ENCODE data around the gene DLGAP1. TPM values are rescaled to one million over a fixed set of nuclear protein-coding genes. Genes with fewer than 3 reads are reported as not detected.
"Not testable (repeated sequence)": the region's sequence is repeated elsewhere in the genome, so short reads cannot be mapped to it uniquely, and the experiment has no call there.

Gene DLGAP1
- total and polyA plus RNA-seq, 2 of the 13 experiments (the other 11 are each of a cell fraction or from before 2014, with no cell fraction given), result 0.01 TPM; not detected in 1

DNA sequence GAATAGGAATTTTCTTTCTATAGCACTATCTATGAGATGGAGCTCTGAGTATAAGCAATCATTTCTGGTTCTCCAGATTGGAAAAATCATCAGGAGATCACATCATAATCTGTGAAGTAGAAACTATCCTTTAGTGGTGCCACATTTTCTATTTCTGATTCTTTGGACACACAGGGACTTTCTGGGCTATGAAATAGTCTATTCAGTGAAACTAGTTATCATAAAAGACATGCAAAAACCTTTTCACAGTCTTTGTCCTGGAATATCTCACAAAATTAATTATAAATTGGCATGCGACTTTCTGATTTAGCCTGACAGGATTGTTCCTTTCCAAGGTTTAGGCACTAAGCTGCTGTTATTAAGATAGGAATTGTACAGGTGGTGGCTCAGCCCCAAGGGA lies 428.6 kb downstream of the DLGAP1 start (continued):
- TF ChIP-seq SMAD1 (CRISPR knock-in tag; IDR thresholded peaks at IDR 0.05; ENCODE audit: borderline replicate concordance, low read depth), result no peak
- no peak for TF ChIP-seq NFIC (IDR thresholded peaks at IDR 0.05; ENCODE audit: low read length)
- no peak for TF ChIP-seq ZFAT (CRISPR knock-in tag; conservative IDR thresholded peaks at IDR 0.05)
- no peak for TF ChIP-seq ZNF75D (CRISPR knock-in tag; IDR thresholded peaks at IDR 0.05; ENCODE audit: borderline replicate concordance)
- TF ChIP-seq, protein P1, sequence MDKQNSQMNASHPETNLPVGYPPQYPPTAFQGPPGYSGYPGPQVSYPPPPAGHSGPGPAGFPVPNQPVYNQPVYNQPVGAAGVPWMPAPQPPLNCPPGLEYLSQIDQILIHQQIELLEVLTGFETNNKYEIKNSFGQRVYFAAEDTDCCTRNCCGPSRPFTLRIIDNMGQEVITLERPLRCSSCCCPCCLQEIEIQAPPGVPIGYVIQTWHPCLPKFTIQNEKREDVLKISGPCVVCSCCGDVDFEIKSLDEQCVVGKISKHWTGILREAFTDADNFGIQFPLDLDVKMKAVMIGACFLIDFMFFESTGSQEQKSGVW (CRISPR knock-in tag; IDR thresholded peaks at IDR 0.05; ENCODE audit: borderline replicate concordance), result no peak
- TF ChIP-seq, protein P2, sequence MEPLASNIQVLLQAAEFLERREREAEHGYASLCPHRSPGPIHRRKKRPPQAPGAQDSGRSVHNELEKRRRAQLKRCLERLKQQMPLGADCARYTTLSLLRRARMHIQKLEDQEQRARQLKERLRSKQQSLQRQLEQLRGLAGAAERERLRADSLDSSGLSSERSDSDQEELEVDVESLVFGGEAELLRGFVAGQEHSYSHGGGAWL (CRISPR knock-in tag; IDR thresholded peaks at IDR 0.05), result no peak
- TF ChIP-seq, protein P3, sequence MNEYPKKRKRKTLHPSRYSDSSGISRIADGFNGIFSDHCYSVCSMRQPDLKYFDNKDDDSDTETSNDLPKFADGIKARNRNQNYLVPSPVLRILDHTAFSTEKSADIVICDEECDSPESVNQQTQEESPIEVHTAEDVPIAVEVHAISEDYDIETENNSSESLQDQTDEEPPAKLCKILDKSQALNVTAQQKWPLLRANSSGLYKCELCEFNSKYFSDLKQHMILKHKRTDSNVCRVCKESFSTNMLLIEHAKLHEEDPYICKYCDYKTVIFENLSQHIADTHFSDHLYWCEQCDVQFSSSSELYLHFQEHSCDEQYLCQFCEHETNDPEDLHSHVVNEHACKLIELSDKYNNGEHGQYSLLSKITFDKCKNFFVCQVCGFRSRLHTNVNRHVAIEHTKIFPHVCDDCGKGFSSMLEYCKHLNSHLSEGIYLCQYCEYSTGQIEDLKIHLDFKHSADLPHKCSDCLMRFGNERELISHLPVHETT (CRISPR knock-in tag; conservative IDR thresholded peaks at IDR 0.05), result no peak
- no peak for TF ChIP-seq ZNF253 (CRISPR knock-in tag; IDR thresholded peaks at IDR 0.05; ENCODE audit: borderline replicate concordance)
- TF ChIP-seq ZNF446 (CRISPR knock-in tag; IDR thresholded peaks at IDR 0.05), result no peak

DNA sequence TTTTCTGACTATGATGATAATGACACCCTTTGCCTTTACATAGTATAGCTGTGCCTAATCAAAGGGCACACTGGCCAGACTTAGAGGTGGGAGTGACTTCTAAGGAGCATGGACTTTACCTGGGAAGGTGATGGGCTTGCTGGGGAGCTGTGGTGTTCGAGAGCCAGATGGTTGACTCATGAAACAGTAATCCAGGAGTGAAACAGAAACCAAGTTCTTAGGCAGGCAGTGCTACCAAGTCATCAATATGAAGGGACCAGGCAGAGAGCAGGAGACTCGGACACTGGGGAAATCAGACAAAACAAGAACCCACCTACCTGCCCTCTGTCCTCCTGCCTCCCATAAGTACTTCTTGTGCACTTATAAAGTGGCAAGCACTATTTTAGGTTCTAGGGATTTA lies 430.4 kb downstream of the DLGAP1 start:
- ChIA-PET CTCF (ENCODE audit: low intra/inter-chr PET ratio, low total read pairs) (no interaction called here), POLR2A (no interaction called here)
- no peak for ATAC-seq
- Histone ChIP-seq H3K4me2 (ENCODE audit: low read depth, low read length) (no peak overlapping the region), H3K27ac (ENCODE audit: extremely low read length, insufficient read depth, low read length) (no peak overlapping the region), H3K9ac (ENCODE audit: insufficient read depth, low read depth, low read length) (no peak overlapping the region), H3K27me3 (ENCODE audit: control insufficient read depth in 1 of 2, insufficient read depth in 2 of 2, low read length in 2 of 2) (peaks cover 0 to 2% of the 10 kb centered on the region in 2 experiments; a peak in 1 of 5 replicates), H3K4me3 (replicated peaks in 1 of 3; ENCODE audit: insufficient read depth in 1 of 3, low read depth in 2 of 3, low read length in 3 of 3) (no peak overlapping the region), H3K79me2 (ENCODE audit: insufficient read depth, low read length) (no peaks in the 10 kb centered on the region), H2AFZ (ENCODE audit: low read length) (no peak overlapping the region), H3K9me3 (ENCODE audit: low read length) (no peaks in the 10 kb centered on the region), H4K20me1 (ENCODE audit: insufficient read depth, low read length) (no peaks in the 10 kb centered on the region), H3K36me3 (replicated peaks in 1 of 2; ENCODE audit: control insufficient read depth in 1 of 2, insufficient read depth in 2 of 2, low read length in 2 of 2) (no peaks in the 10 kb centered on the region), H3K4me1 (ENCODE audit: insufficient read depth, low read length) (no peaks in the 10 kb centered on the region)
- in situ Hi-C loops (cut with HindIII; ENCODE audit: extremely low pct_ligation_motif_present, low pct_unique_long_range_greater_than_20kb) (no loop called here), intact Hi-C loops (cut with micrococcal nuclease; ENCODE audit: unreplicated experiment) (no loop called here)
- 5% methylated on average over 2 of the region's 2 CpGs for WGBS (ENCODE audit: low lambda C conversion rate)
- BruUV-seq (replicated peaks), result no TSS peak
- TF ChIP-seq JUN (CRISPR knock-in tag; IDR thresholded peaks at IDR 0.05) (no peak), FOXP1 (IDR thresholded peaks at IDR 0.05) (no peak), FOXP1 (CRISPR knock-in tag; IDR thresholded peaks at IDR 0.05) (no peak), ZBTB42 (CRISPR knock-in tag; IDR thresholded peaks at IDR 0.05) (no peak), KDM2A (CRISPR knock-in tag; IDR thresholded peaks at IDR 0.05; ENCODE audit: borderline replicate concordance, low read depth) (no peak), GZF1 (CRISPR knock-in tag; IDR thresholded peaks at IDR 0.05) (no peak), GATAD2A (CRISPR knock-in tag; IDR thresholded peaks at IDR 0.05) (no peak), JUNB (CRISPR knock-in tag; IDR thresholded peaks at IDR 0.05; ENCODE audit: borderline replicate concordance) (no peak), ZC3H13 (CRISPR knock-in tag; IDR thresholded peaks at IDR 0.05) (no peak)
- DNase-seq (ENCODE audit: low spot score), result no peak
- no peak for FAIRE-seq

DNA sequence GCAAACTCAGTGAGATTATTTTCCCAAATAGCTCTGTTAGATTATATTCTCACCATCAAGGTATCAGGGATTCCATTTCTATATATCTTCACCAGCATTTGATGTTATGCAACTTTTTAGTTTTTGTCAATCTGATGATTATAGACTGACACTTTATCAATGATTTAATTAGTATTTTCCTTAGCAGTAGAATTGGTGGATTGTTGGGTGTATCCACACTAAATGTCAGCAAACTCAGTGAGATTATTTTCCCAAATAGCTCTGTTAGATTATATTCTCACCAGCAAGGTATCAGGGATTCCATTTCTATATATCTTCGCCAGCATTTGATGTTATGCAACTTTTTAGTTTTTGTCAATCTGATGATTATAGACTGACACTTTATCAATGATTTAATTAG lies 432.4 kb downstream of the DLGAP1 start:
- H3K27me3 ChIP-seq (ENCODE audit: control insufficient read depth in 1 of 2, insufficient read depth in 2 of 2, low read length in 2 of 2); POLR2A ChIA-PET; DNase-seq (ENCODE audit: low spot score); intact Hi-C loops (cut with micrococcal nuclease; ENCODE audit: unreplicated experiment); FAIRE-seq; H3K4me2 ChIP-seq (ENCODE audit: low read depth, low read length); BruUV-seq (replicated peaks); H3K4me1 ChIP-seq (ENCODE audit: insufficient read depth, low read length); ATAC-seq; H2AFZ ChIP-seq (ENCODE audit: low read length); CTCF ChIA-PET (ENCODE audit: low intra/inter-chr PET ratio, low total read pairs); H3K36me3 ChIP-seq (replicated peaks in 1 of 2; ENCODE audit: control insufficient read depth in 1 of 2, insufficient read depth in 2 of 2, low read length in 2 of 2); H3K27ac ChIP-seq (ENCODE audit: extremely low read length, insufficient read depth, low read length); H3K9ac ChIP-seq (ENCODE audit: insufficient read depth, low read depth, low read length); H3K9me3 ChIP-seq (ENCODE audit: low read length); H3K4me3 ChIP-seq (replicated peaks in 1 of 3; ENCODE audit: insufficient read depth in 1 of 3, low read depth in 2 of 3, low read length in 3 of 3); H3K79me2 ChIP-seq (ENCODE audit: insufficient read depth, low read length); in situ Hi-C loops (cut with HindIII; ENCODE audit: extremely low pct_ligation_motif_present, low pct_unique_long_range_greater_than_20kb); H4K20me1 ChIP-seq (ENCODE audit: insufficient read depth, low read length): not testable (repeated sequence)
- 13% methylated on average over 1 of the region's 1 CpG for whole genome bisulfite sequencing (ENCODE audit: low lambda C conversion rate)

Measured in HepG2 (cell line).